NCI-H2227 (cell line): ENCODE data around the gene MTHFD2.
"Not testable (repeated sequence)": the region's sequence is repeated elsewhere in the genome, so short reads cannot be mapped to it uniquely, and the experiment has no call there.

ENCODE experiments used
- DNase-seq: peaks from one replicate; lab custom pipeline; 2025; ENCODE audit not compliant: unreplicated experiment; lab: John Stamatoyannopoulos, UW

The MTHFD2 gene

GRCh38 chr2:74194799-74195198 lies 3.6 kb upstream of the MTHFD2 start:
- no peak for DNase-seq

- no peak for DNase-seq
Measured at GRCh38 chr2:74197049-74197448, 1.4 kb upstream of the MTHFD2 start.

GRCh38 chr2:74198023-74198460 lies 373 bp upstream of the MTHFD2 start:
- no peak for DNase-seq

- DNase-seq: no peak
Measured at GRCh38 chr2:74199275-74199701, 873 bp downstream of the MTHFD2 start.

GRCh38 chr2:74199871-74200305 lies 1.5 kb downstream of the MTHFD2 start:
- DNase-seq: no peak

- no peak for DNase-seq
Measured at GRCh38 chr2:74201196-74201595, 2.8 kb downstream of the MTHFD2 start.

- no peak for DNase-seq
Measured at GRCh38 chr2:74201596-74201995, 3.2 kb downstream of the MTHFD2 start.

- no peak for DNase-seq
Measured at GRCh38 chr2:74204436-74204835, 6.0 kb downstream of the MTHFD2 start.

GRCh38 chr2:74205113-74205512 lies 6.7 kb downstream of the MTHFD2 start:
- DNase-seq: no peak

GRCh38 chr2:74205596-74205995 lies 7.2 kb downstream of the MTHFD2 start:
- no peak for DNase-seq

GRCh38 chr2:74206180-74206688 lies 7.8 kb downstream of the MTHFD2 start:
- DNase-seq: no peak

GRCh38 chr2:74212702-74213410 lies 14.4 kb downstream of the MTHFD2 start:
- DNase-seq: no peak

- DNase-seq: not testable (repeated sequence)
Measured at GRCh38 chr2:74215771-74216170, 17.4 kb downstream of the MTHFD2 start.

GRCh38 chr2:74216642-74217041 lies 18.2 kb downstream of the MTHFD2 start:
- DNase-seq: no peak

- DNase-seq: no peak
Measured at GRCh38 chr2:74219846-74220486, 21.6 kb downstream of the MTHFD2 start.

- no peak for DNase-seq
Measured at GRCh38 chr2:74221091-74221490, 22.7 kb downstream of the MTHFD2 start.

- no peak for DNase-seq
Measured at GRCh38 chr2:74221604-74222299, 23.3 kb downstream of the MTHFD2 start.

GRCh38 chr2:74222300-74222650 lies 23.9 kb downstream of the MTHFD2 start:
- no peak for DNase-seq

- no peak for DNase-seq
Measured at GRCh38 chr2:74223941-74224770, 25.7 kb downstream of the MTHFD2 start.

GRCh38 chr2:74225698-74226459 lies 27.5 kb downstream of the MTHFD2 start:
- no peak for DNase-seq
